Stomach (tissue), 4 donors: Measurements from ENCODE around the gene PRELID2.

ENCODE experiments used
- CTCF ChIP-seq, 7 experiments: fragments of 450-650 bp in 4 of 7; fragments of 200-600 bp in 3 of 7; sonication (generic) in 3 of 7; IDR thresholded peaks; one replicate each; pipeline ENCODE4 v1.5.1; 2016 to 2019; ENCODE audit warnings: antibody characterized with exemption in 7 of 7, control low read depth in 2 of 7, mild to moderate bottlenecking in 1 of 7
- POLR2AphosphoS5 ChIP-seq, 3 donors: sonication (generic); formaldehyde crosslinking; IDR thresholded peaks; one replicate each; pipeline ENCODE4 v1.6.1; 2016; ENCODE audit warnings: antibody characterized with exemption in 3 of 3

GRCh38 chr5:145778144-145778900 is 56.8 kb downstream of the PRELID2 start:
- TF ChIP-seq CTCF (IDR thresholded peaks at IDR 0.05) (no peak), POLR2AphosphoS5 (IDR thresholded peaks at IDR 0.05) (no peak)
